Activated CD8-positive, alpha-beta memory T cell treated with anti-CD3 and anti-CD28 coated beads, Interleukin-2, amount 10 ng/mL, durations not matched to agents 7 days and 5 days (primary cell): ENCODE data around the gene NKPD1. TPM values are rescaled to one million over a fixed set of nuclear protein-coding genes. Genes with fewer than 3 reads are reported as not detected.

Experiments
- ATAC-seq: fragments of 150-1000 bp; cut with Tn5 transposase; one replicate; pipeline ENCODE4 v1.10.0; 2021; ENCODE audit warnings: moderate library complexity
- CTCF ChIA-PET: fragments of 350-600 bp; sonication (Branson Sonifier 250); formaldehyde crosslinking; loops from one replicate; lab custom pipeline; 2021; ENCODE audit warnings: antibody characterized with exemption; lab: Charles Lee
- DNase-seq: peaks from one replicate; pipeline ENCODE4 v3.0.0-alpha.2; 2020
- H3K27ac Mint-ChIP-seq: one replicate; pipeline ENCODE4 v1.8.0; 2021; ENCODE audit warnings: mild to moderate bottlenecking, mixed read lengths
- H3K27me3 Mint-ChIP-seq: one replicate; pipeline ENCODE4 v1.8.0; 2021; ENCODE audit warnings: mixed read lengths
- H3K36me3 Mint-ChIP-seq: one replicate; pipeline ENCODE4 v1.8.0; 2021; ENCODE audit warnings: mild to moderate bottlenecking, mixed read lengths
- H3K4me1 Mint-ChIP-seq: one replicate; pipeline ENCODE4 v1.8.0; 2021; ENCODE audit warnings: mixed read lengths
- H3K4me3 Mint-ChIP-seq: one replicate; pipeline ENCODE4 v1.8.0; 2021; ENCODE audit warnings: mild to moderate bottlenecking, moderate library complexity, mixed read lengths
- H3K9me3 Mint-ChIP-seq: one replicate; pipeline ENCODE4 v1.8.0; 2022; ENCODE audit warnings: low read depth, mixed read lengths
- total RNA-seq, 2 experiments: library from RNA; stranded (reverse); gene quantifications; one replicate each; pipeline ENCODE4 v1.2.3, GENCODE V29; 2021

Gene NKPD1
- total RNA-seq, 2 experiments from 2014 or later, result 0.14 to 0.18 TPM

- ATAC-seq (no peak), DNase-seq (no peak)
- Mint-ChIP-seq H3K4me3 (no peak overlapping the region), H3K36me3 (peaks cover 5% of the 10 kb centered on the region), H3K27ac (no peak overlapping the region), H3K9me3 (no peaks in the 10 kb centered on the region), H3K27me3 (peaks cover 17% of the 10 kb centered on the region), H3K4me1 (peaks cover 20% of the 10 kb centered on the region)
- CTCF ChIA-PET, result interaction anchor here (1.1 to 2.7 kb wide), 5 partner anchors 17 to 190 kb away, joined by 3 to 8 read pairs (median 4); partner anchors contain the start of gene BLOC1S3
These were observed 11.7 kb downstream of the NKPD1 start for GRCh38 chr19:45149129-45149528.

GRCh38 chr19:45147835-45148676 lies 12.7 kb downstream of the NKPD1 start:
- DNase-seq (no peak), ATAC-seq (no peak)
- CTCF ChIA-PET, result interaction anchor here (1.1 to 2.7 kb wide), 2 partner anchors 23 to 31 kb away, joined by 3 to 8 read pairs; partner anchors contain the start of gene BLOC1S3
- Mint-ChIP-seq H3K4me3 (no peak overlapping the region), H3K4me1 (peaks cover 15% of the 10 kb centered on the region), H3K9me3 (no peaks in the 10 kb centered on the region), H3K36me3 (peaks cover 5% of the 10 kb centered on the region), H3K27ac (no peak overlapping the region), H3K27me3 (peaks cover 11% of the 10 kb centered on the region)

- peaks cover 5% of the 10 kb centered on the region for H3K27me3 Mint-ChIP-seq
- H3K4me3 Mint-ChIP-seq, result no peak overlapping the region
- CTCF ChIA-PET, result interaction anchor here (1.2 kb wide), 1 partner anchor 87 kb away, joined by 4 read pairs; no protein-coding TSS in a partner anchor
- no peaks in the 10 kb centered on the region for H3K9me3 Mint-ChIP-seq
- DNase-seq (no peak), ATAC-seq (no peak)
- peaks cover 1% of the 10 kb centered on the region for H3K36me3 Mint-ChIP-seq
- H3K27ac Mint-ChIP-seq, result no peak overlapping the region
- peaks cover 9% of the 10 kb centered on the region for H3K4me1 Mint-ChIP-seq
These were observed 14.0 kb downstream of the NKPD1 start for GRCh38 chr19:45146741-45147205.

- ATAC-seq (no peak), DNase-seq (no peak)
- Mint-ChIP-seq H3K9me3 (no peaks in the 10 kb centered on the region), H3K27ac (no peak overlapping the region), H3K27me3 (no peaks in the 10 kb centered on the region), H3K4me1 (peaks cover 6% of the 10 kb centered on the region), H3K4me3 (no peak overlapping the region), H3K36me3 (peaks cover 1% of the 10 kb centered on the region)
- CTCF ChIA-PET, result interaction anchor here (1.2 kb wide), 1 partner anchor 87 kb away, joined by 4 read pairs; no protein-coding TSS in a partner anchor
These were observed 14.5 kb downstream of the NKPD1 start for GRCh38 chr19:45146251-45146650.

- Mint-ChIP-seq H3K4me3 (no peak overlapping the region), H3K27me3 (no peaks in the 10 kb centered on the region), H3K36me3 (peaks cover 1% of the 10 kb centered on the region), H3K27ac (no peak overlapping the region), H3K9me3 (no peaks in the 10 kb centered on the region), H3K4me1 (peaks cover 6% of the 10 kb centered on the region)
- DNase-seq, result no peak
- CTCF ChIA-PET, result interaction anchor here (1.2 kb wide), 1 partner anchor 86 kb away, joined by 4 read pairs; no protein-coding TSS in a partner anchor
- no peak for ATAC-seq
These were observed 15.3 kb downstream of the NKPD1 start for GRCh38 chr19:45145270-45146189.

- H3K4me1 Mint-ChIP-seq, result peaks cover 6% of the 10 kb centered on the region
- ATAC-seq (no peak), DNase-seq (no peak)
- no peak overlapping the region for H3K4me3 Mint-ChIP-seq
- H3K9me3 Mint-ChIP-seq, result no peaks in the 10 kb centered on the region
- H3K27me3 Mint-ChIP-seq, result no peaks in the 10 kb centered on the region
- peaks cover 1% of the 10 kb centered on the region for H3K36me3 Mint-ChIP-seq
- CTCF ChIA-PET, result interaction anchor here (0.9 to 1.5 kb wide), 2 partner anchors 9 to 83 kb away, joined by 3 to 4 read pairs; no protein-coding TSS in a partner anchor
- H3K27ac Mint-ChIP-seq, result no peak overlapping the region
These were observed 16.1 kb downstream of the NKPD1 start for GRCh38 chr19:45144431-45145269.

- H3K9me3 Mint-ChIP-seq, result no peaks in the 10 kb centered on the region
- CTCF ChIA-PET, result interaction anchor here (0.8 to 1.4 kb wide), 3 partner anchors 12 to 18 kb away, joined by 3 to 4 read pairs (median 3); no protein-coding TSS in a partner anchor
These were observed 18.1 kb downstream of the NKPD1 start for GRCh38 chr19:45142726-45143110.

GRCh38 chr19:45142016-45142725 lies 18.6 kb downstream of the NKPD1 start:
- Mint-ChIP-seq H3K4me3 (no peak overlapping the region), H3K4me1 (no peaks in the 10 kb centered on the region), H3K27ac (no peak overlapping the region), H3K36me3 (peaks cover 1% of the 10 kb centered on the region), H3K27me3 (no peaks in the 10 kb centered on the region), H3K9me3 (no peaks in the 10 kb centered on the region)
- CTCF ChIA-PET, result interaction anchor here (1.4 kb wide), 1 partner anchor 17 kb away, joined by 4 read pairs; no protein-coding TSS in a partner anchor
- DNase-seq (no peak), ATAC-seq (no peak)

More at GRCh38 chr19:45142726-45143110, 18.1 kb downstream of the NKPD1 start:
- Mint-ChIP-seq H3K4me1 (no peaks in the 10 kb centered on the region), H3K4me3 (no peak overlapping the region), H3K36me3 (peaks cover 1% of the 10 kb centered on the region), H3K27me3 (no peaks in the 10 kb centered on the region), H3K27ac (no peak overlapping the region)
- DNase-seq (no peak), ATAC-seq (no peak)

GRCh38 chr19:45141203-45141900 lies 19.4 kb downstream of the NKPD1 start:
- peaks cover 1% of the 10 kb centered on the region for H3K36me3 Mint-ChIP-seq
- H3K4me1 Mint-ChIP-seq, result peaks cover 3% of the 10 kb centered on the region
- H3K9me3 Mint-ChIP-seq, result no peaks in the 10 kb centered on the region
- no peak overlapping the region for H3K27ac Mint-ChIP-seq
- CTCF ChIA-PET, result no interaction called here
- DNase-seq (no peak), ATAC-seq (no peak)
- H3K4me3 Mint-ChIP-seq, result no peak overlapping the region
- no peaks in the 10 kb centered on the region for H3K27me3 Mint-ChIP-seq

- Mint-ChIP-seq H3K4me3 (no peak overlapping the region), H3K4me1 (peaks cover 5% of the 10 kb centered on the region), H3K27ac (no peak overlapping the region), H3K27me3 (no peaks in the 10 kb centered on the region), H3K36me3 (peaks cover 1% of the 10 kb centered on the region), H3K9me3 (no peaks in the 10 kb centered on the region)
- DNase-seq (no peak), ATAC-seq (no peak)
- CTCF ChIA-PET, result no interaction called here
These were observed 20.2 kb downstream of the NKPD1 start for GRCh38 chr19:45140533-45140932.

- Mint-ChIP-seq H3K4me3 (no peak overlapping the region), H3K27ac (no peak overlapping the region), H3K4me1 (peaks cover 5% of the 10 kb centered on the region), H3K36me3 (peaks cover 1% of the 10 kb centered on the region), H3K9me3 (no peaks in the 10 kb centered on the region), H3K27me3 (no peaks in the 10 kb centered on the region)
- CTCF ChIA-PET, result no interaction called here
- ATAC-seq, result no peak
- DNase-seq, result no peak
These were observed 20.7 kb downstream of the NKPD1 start for GRCh38 chr19:45140144-45140503.
